Testis (tissue), 2 donors: ENCODE data around the gene HDGFL3.

Source experiments
- POLR2A ChIP-seq: fragments of 450-650 bp; IDR thresholded peaks from one replicate; pipeline ENCODE4 v1.6.1; 2017; ENCODE audit warnings: antibody characterized with exemption, mild to moderate bottlenecking, moderate library complexity
- TF ChIP-seq, protein P1 (sequence below), 3 experiments: fragments of 450-650 bp in 2 of 3; fragments of 200-600 bp in 1 of 3; sonication (generic) in 1 of 3; IDR thresholded peaks; one replicate each; pipeline ENCODE4 v1.5.1; 2016 to 2019; ENCODE audit warnings: antibody characterized with exemption in 3 of 3, mild to moderate bottlenecking in 2 of 3, moderate library complexity in 1 of 3

DNA sequence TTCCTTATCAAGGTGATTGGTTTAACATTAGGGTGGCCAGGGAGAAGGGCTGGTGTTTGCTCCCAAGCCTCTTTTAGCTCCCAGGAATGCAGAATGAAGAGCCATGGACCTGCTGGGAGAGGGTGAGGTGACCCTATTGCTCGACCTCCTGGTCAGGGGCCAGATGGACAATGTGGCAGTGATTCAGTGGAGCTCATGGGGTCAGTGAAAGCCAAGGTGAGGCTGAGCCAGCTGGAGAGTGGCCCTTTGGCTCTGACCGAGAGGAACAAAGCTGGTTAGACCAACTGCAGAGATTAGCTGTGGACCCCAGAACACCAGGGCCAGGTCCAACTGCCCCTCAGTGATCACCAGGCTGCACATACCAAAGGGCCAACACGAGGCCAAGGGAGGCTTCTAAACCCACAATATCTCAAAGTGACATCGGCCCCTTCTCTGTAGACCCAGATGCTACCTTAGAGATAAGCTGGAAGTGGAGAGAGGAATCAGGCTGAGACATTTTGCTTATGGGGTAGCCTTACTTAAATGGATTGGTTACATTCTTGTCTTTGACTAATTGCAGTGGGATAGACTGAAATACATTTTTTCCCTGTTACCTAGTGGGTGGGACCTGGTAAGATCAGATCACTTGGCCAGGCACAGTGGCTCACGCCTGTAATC is 124.8 kb downstream of the HDGFL3 start:
- TF ChIP-seq POLR2A = no peak
- TF ChIP-seq, protein P1, sequence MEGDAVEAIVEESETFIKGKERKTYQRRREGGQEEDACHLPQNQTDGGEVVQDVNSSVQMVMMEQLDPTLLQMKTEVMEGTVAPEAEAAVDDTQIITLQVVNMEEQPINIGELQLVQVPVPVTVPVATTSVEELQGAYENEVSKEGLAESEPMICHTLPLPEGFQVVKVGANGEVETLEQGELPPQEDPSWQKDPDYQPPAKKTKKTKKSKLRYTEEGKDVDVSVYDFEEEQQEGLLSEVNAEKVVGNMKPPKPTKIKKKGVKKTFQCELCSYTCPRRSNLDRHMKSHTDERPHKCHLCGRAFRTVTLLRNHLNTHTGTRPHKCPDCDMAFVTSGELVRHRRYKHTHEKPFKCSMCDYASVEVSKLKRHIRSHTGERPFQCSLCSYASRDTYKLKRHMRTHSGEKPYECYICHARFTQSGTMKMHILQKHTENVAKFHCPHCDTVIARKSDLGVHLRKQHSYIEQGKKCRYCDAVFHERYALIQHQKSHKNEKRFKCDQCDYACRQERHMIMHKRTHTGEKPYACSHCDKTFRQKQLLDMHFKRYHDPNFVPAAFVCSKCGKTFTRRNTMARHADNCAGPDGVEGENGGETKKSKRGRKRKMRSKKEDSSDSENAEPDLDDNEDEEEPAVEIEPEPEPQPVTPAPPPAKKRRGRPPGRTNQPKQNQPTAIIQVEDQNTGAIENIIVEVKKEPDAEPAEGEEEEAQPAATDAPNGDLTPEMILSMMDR (IDR thresholded peaks at IDR 0.05) = no peak
